HG03521 (cell line): ENCODE measurements around the gene CD19.
"Not testable (repeated sequence)": the region's sequence is repeated elsewhere in the genome, so short reads cannot be mapped to it uniquely, and the experiment has no call there.

Source experiments
- ATAC-seq: cut with Tn5 transposase; IDR thresholded peaks from one replicate; pipeline ENCODE4 v1.9.1; 2021; ENCODE audit warnings: mild to moderate bottlenecking, moderate library complexity; ENCODE audit not compliant: unreplicated experiment

CD19 gene

DNA sequence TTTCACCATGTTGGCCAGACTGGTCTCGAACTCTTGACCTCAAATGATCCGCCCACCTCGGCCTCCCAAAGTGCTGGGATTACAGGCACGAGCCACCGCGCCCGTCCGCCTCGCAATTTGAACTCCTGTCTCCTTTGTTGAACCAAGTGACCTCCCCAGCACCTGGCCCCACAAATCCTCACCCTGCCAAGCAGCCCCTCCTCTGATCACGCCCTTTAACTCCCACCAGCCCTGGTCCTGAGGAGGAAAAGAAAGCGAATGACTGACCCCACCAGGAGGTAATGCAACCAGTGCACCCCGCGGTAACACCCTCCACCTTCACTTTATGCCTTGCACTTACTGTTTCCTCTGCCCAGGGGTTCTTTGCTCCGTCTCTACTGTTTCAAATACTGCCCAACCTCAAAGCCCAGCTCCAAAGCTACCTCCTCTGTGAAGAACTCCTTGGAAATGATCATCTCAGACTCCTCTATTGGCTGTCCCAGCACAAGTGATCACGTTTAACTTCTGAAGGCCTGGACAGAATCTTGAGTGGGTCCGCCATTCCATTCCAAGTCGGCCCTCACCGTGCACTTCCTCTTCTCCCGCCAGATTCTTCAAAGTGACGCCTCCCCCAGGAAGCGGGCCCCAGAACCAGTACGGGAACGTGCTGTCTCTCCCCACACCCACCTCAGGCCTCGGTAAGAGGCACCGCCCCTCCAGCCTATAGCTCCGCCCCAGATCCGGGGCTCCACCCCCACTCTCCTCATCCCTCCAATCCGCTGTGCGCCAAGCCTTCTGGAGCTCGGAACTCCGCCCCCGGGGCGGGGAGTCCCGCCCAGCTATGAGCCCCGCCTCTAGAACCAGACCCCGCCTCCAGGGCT is 4.4 kb downstream of the CD19 start:
- peak; percentile 69 for ATAC-seq

- no peak for ATAC-seq
Measured at GRCh38 chr16:28936784-28937155, 5.0 kb downstream of the CD19 start.

DNA sequence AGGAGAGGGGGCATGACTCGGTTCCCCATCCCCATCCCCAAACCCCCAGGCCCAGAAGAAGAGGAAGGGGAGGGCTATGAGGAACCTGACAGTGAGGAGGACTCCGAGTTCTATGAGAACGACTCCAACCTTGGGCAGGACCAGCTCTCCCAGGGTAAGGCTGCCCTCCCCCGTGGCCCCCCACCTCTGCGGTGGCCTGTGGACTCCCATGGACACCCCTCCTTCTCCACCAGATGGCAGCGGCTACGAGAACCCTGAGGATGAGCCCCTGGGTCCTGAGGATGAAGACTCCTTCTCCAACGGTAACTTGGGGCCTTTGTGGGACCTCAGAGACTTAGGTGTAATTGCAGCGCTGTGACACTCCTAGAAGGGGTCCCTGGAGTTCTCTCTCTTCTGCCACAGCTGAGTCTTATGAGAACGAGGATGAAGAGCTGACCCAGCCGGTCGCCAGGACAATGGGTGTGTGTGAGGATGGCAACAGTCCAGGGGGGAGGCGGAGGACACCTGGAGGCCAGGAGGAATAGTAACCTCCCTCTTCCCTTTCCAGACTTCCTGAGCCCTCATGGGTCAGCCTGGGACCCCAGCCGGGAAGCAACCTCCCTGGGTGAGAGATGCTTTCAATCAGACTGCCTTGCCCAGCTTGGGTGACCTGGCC is 5.6 kb downstream of the CD19 start:
- ATAC-seq: no peak

GRCh38 chr16:28938721-28939120 is 7.0 kb downstream of the CD19 start:
- ATAC-seq: no peak

GRCh38 chr16:28939825-28940224 is 8.1 kb downstream of the CD19 start:
- ATAC-seq: not testable (repeated sequence)

GRCh38 chr16:28943281-28943680 is 11.5 kb downstream of the CD19 start:
- ATAC-seq: no peak

GRCh38 chr16:28946681-28947080 is 14.9 kb downstream of the CD19 start:
- no peak for ATAC-seq

DNA sequence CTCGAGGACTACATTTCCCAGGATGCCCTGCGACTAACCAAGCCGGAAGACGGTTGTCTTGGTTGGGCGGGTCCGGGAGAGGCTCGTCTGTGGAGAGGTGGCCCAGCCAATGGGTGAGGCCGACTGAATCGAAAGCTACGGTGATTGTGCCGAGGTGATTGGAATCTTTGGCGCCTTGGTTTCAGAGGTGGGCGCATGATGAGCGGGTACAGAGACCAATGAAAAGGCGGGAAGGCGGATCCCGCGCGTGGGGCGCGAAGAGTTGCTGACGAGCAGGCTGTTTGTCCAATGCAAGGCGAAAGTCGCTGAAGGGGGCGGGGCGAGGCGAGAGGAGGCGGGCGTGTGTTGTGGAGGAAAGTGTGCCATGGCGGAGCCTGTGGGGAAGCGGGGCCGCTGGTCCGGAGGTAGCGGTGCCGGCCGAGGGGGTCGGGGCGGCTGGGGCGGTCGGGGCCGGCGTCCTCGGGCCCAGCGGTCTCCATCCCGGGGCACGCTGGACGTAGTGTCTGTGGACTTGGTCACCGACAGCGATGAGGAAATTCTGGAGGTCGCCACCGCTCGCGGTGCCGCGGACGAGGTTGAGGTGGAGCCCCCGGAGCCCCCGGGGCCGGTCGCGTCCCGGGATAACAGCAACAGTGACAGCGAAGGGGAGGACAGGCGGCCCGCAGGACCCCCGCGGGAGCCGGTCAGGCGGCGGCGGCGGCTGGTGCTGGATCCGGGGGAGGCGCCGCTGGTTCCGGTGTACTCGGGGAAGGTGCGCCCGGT is 19.1 kb downstream of the CD19 start, which contains the start of gene NFATC2IP:
Gene NFATC2IP (plus strand): TSS at position 290 of the 762 bp plus-strand sequence. CDS start 75 bp downstream, at position 365.
- peak; percentile 91 for ATAC-seq

- ATAC-seq: no peak
Measured at GRCh38 chr16:28951410-28951943, 19.7 kb downstream of the CD19 start.

- ATAC-seq: no peak
Measured at GRCh38 chr16:28958216-28958615, 26.4 kb downstream of the CD19 start.

- ATAC-seq: no peak
Measured at GRCh38 chr16:28958836-28959235, 27.1 kb downstream of the CD19 start.

DNA sequence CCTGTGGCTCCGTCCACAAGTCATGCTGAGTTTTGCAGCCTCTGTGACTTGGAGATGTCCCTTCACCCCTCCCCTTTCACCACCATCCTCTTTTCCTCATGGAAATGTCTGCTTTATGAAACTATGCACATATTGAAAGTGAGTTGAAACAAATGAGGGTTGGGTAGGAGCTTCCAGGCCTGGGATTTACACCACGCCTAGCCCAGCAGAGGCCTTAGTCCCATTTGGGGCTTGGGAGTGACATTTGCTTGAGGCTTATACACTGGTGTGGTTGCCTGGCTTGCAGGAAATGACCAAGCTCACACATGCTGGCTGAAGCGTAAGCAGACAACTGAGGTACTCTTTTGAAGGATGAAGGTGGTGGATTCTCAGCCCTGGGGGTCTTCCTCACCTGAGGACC is 32.3 kb downstream of the CD19 start:
- no peak for ATAC-seq

DNA sequence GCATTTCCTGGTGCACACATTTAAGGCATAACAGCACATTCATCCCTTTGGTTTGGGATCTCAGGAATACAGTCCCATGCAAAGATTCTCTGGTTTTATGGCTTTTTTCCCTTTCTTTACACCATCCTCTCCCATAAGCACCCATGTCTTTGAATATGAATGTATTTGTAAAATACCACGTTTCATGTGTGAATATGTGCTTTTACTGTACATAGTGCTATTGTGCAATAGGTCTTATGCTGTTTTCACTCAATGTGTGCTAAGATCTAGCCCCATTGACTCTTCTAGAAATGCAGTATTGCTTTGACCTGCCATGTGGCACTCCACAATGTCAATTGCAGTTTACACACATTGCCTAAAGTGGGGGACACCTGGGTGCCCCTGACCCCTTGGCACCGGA is 32.7 kb downstream of the CD19 start:
- no peak for ATAC-seq

GRCh38 chr16:28967156-28967555 is 35.4 kb downstream of the CD19 start:
- no peak for ATAC-seq

DNA sequence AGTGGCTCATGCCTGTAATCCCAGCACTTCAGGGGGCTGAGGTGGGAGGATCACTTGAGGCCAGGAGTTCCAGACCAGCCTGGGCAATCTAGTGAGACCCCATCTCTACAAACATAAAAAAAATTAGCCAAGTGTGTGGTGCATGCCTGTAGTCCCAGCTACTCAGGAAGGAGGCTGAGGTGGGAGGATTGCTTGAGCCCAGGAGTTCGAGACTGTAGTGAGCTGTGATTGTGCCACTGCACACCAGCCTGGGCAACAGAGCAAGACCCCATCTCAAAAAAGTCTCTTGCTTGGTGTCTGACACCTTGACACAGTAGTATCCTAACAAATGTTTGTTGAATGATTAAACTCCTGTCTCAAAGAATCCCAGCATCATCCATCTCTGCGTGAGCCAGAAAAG is 37.9 kb downstream of the CD19 start:
- ATAC-seq: not testable (repeated sequence)

DNA sequence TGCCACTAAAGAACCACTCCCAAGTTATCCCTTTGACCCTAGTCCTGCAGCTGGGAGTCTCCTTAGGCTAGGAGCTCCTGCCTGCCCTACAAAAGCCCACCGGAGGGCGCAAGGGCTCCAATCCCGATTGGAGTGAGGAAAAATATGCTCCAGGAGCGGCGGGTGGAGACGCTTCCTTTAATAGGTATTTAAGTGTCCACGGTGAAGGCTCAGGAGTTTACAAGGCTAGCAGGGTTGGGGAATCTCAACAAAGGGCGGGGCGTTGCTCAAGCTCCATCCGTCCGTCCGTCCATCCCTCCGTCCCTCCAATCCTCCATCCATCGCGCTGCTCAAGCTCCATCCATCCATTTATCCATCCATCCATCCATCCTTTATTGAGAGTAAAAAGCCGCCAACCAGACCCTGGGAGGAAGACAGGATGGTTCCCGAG is 42.3 kb downstream of the CD19 start:
- no peak for ATAC-seq

- peak; percentile 89 for ATAC-seq
Measured at GRCh38 chr16:28974437-28975157, 42.8 kb downstream of the CD19 start, which contains the start of gene SPNS1. Gene SPNS1 (plus strand): TSS chr16:28974778. CDS start chr16:28975152, 374 bp downstream.

- ATAC-seq: peak; percentile 13
Measured at GRCh38 chr16:28975158-28975599, 43.4 kb downstream of the CD19 start.

DNA sequence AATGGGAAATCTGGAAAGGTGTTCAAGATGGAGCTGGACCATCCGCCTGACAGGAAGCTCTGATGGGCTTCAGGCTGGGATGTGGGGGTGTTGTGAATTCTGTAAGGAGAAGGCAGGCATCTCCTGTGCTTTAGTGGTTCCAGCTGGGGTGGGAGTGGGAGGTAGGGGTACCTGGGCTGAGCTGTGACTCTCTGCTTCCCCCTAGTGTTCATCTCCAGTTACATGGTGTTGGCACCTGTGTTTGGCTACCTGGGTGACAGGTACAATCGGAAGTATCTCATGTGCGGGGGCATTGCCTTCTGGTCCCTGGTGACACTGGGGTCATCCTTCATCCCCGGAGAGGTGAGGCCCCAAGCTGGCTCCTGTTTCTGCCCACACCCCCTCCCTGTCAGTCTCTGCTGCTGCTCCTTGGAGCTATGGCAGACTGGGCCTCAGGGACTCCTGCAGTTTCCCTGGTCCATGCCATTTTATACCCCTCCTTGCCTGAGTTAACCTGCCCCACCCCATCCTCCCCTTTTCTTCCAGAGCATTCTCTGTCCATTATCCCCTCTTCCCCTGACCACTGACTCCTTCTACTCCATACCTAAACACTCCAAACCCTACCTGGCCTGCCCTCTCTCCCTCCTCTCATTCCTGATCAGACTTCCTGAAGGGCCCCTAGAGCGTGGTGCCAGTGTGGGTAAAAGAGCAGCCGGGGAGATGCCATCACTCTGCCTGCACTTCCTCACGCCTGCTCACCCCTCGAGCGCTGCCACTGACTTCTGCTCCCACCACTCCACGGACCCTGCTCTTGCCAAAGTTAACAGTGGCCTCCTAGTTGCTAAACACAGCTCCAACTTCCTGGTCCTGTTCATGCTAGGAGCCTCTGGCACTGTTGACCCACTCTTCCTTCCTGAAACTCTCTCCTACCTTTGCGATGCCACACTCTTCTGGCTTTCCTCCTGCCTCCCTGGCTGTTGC is 46.2 kb downstream of the CD19 start:
- ATAC-seq: no peak
